WERI-Rb-1 (cell line): Measurements from ENCODE around the gene NFYC.

ENCODE experiments used
- DNase-seq: peaks from one replicate; pipeline ENCODE4 v3.0.0-alpha.2; 2020
- H3K27ac ChIP-seq: fragments of 250-450 bp; sonication (Bioruptor Pico); 2 replicates; pipeline ENCODE4 v1.5.1; 2020; ENCODE audit warnings: mild to moderate bottlenecking, moderate library complexity
- H3K27me3 ChIP-seq: fragments of 250-450 bp; sonication (Bioruptor Pico); 2 replicates; pipeline ENCODE4 v1.5.1; 2021; ENCODE audit warnings: mild to moderate bottlenecking, low read depth, moderate library complexity; ENCODE audit not compliant: insufficient read depth, severe bottlenecking
- H3K36me3 ChIP-seq: fragments of 250-450 bp; sonication (Bioruptor Pico); 2 replicates; pipeline ENCODE4 v1.5.1; 2020; ENCODE audit warnings: mild to moderate bottlenecking, moderate library complexity
- H3K4me3 ChIP-seq: 2 replicates; pipeline ENCODE4 v1.5.1; 2011; ENCODE audit warnings: low read depth, mild to moderate bottlenecking, control low read depth, low read length
- H3K9me3 ChIP-seq: fragments of 250-450 bp; sonication (Bioruptor Pico); 2 replicates; pipeline ENCODE4 v1.5.1; 2021; ENCODE audit warnings: mild to moderate bottlenecking, moderate library complexity; ENCODE audit not compliant: severe bottlenecking
- CTCF ChIP-seq: IDR thresholded peaks from 2 replicates; pipeline ENCODE4 v1.5.1; 2011; ENCODE audit warnings: low read depth, mild to moderate bottlenecking, control low read depth, inconsistent platforms, low read length

Gene NFYC

GRCh38 chr1:40662151-40662550 lies 29.4 kb upstream of the NFYC start:
- H3K27ac ChIP-seq = no peak overlapping the region
- H3K27me3 ChIP-seq = no peaks in the 10 kb centered on the region
- no peak for DNase-seq
- no peak for TF ChIP-seq CTCF
- no peaks in the 10 kb centered on the region for H3K36me3 ChIP-seq
- no peaks in the 10 kb centered on the region for H3K9me3 ChIP-seq
- H3K4me3 ChIP-seq = no peak overlapping the region

DNA sequence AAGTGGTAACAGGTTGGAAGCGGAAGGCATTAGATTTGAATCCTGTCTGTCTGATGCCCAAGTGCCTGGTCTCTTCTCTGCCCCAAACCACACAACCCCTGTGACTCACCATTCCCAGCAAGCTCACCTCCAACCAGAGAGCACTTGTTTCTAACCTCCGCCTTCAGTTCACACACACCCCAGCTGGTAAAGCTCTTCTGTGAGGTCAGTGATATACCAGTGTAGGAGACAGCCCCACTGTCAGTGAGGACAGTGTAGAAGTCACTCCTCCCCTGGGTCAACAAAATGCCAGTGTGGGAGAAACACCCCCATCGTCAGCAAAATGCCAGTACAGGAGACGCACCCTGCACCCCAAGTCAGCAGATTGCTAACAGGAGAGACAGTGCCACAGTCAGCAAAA lies 28.6 kb upstream of the NFYC start:
- no peak for DNase-seq

GRCh38 chr1:40663324-40664166 lies 28.0 kb upstream of the NFYC start:
- Histone ChIP-seq H3K4me3 (no peak overlapping the region), H3K36me3 (no peaks in the 10 kb centered on the region), H3K27ac (no peak overlapping the region), H3K27me3 (no peaks in the 10 kb centered on the region), H3K9me3 (no peaks in the 10 kb centered on the region)
- TF ChIP-seq CTCF = no peak
- no peak for DNase-seq

More for the DNA sequence above, 28.6 kb upstream of the NFYC start:
- Histone ChIP-seq H3K27ac (no peak overlapping the region), H3K36me3 (no peaks in the 10 kb centered on the region), H3K9me3 (no peaks in the 10 kb centered on the region), H3K27me3 (no peaks in the 10 kb centered on the region), H3K4me3 (no peak overlapping the region)
- no peak for TF ChIP-seq CTCF

GRCh38 chr1:40664167-40664537 lies 27.4 kb upstream of the NFYC start:
- no peaks in the 10 kb centered on the region for H3K27me3 ChIP-seq
- no peaks in the 10 kb centered on the region for H3K9me3 ChIP-seq
- no peak overlapping the region for H3K27ac ChIP-seq
- TF ChIP-seq CTCF = no peak
- no peak for DNase-seq
- no peak overlapping the region for H3K4me3 ChIP-seq
- no peaks in the 10 kb centered on the region for H3K36me3 ChIP-seq

- Histone ChIP-seq H3K9me3 (no peaks in the 10 kb centered on the region), H3K27ac (no peak overlapping the region), H3K36me3 (no peaks in the 10 kb centered on the region), H3K4me3 (peak overlapping the region; percentile 47), H3K27me3 (no peaks in the 10 kb centered on the region)
- no peak for DNase-seq
- TF ChIP-seq CTCF = no peak
Measured at GRCh38 chr1:40664791-40665190, 26.7 kb upstream of the NFYC start.
